ENCODE measurements around the gene MTLN. TPM values are rescaled to one million over a fixed set of nuclear protein-coding genes. Genes with fewer than 3 reads are reported as not detected.
A peak's percentile ranks its signal among the peaks of the same experiment; 100 is the strongest.

MTLN gene
- total and polyA plus RNA-seq, 2 donors (not counting 1 experiment from before 2014, with no cell fraction given), result 12.3 to 51.9 TPM

DNA sequence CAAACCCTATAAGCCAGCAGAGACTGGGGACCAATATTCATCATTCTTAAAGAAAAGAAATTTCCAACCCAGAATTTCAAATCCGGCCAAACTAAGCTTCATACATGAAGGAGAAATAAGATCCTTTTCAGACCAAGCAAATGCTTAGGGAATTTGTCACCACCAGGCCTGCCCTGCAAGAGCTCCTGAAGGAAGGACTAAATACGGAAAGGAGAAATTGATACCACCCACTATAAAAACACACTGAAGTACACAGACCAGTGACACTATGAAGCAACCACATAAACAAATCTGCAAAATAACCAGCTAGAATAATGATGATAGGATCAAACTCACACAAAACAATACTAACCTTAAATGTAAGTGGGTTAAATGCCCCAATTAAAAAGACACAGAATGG is 29.9 kb downstream of the MTLN start:
- Histone ChIP-seq H3K9ac (ENCODE audit: insufficient read depth, low read length) (no peak overlapping the region), H3K79me2 (ENCODE audit: control insufficient read depth, insufficient read depth, low read length) (no peaks in the 10 kb centered on the region), H4K20me1 (ENCODE audit: control insufficient read depth, extremely low read depth, insufficient read depth, low read length) (no peaks in the 10 kb centered on the region), H3K27me3 (ENCODE audit: control insufficient read depth, insufficient read depth, low read length) (no peaks in the 10 kb centered on the region), H3K4me2 (ENCODE audit: extremely low read depth, insufficient read depth, low read length) (no peak overlapping the region), H3K4me3 (replicated peaks in 1 of 4; ENCODE audit: control extremely low read depth in 1 of 4, insufficient read depth in 1 of 4, low read depth in 3 of 4, low read length in 4 of 4) (no peak overlapping the region), H3K9me3 (ENCODE audit: control insufficient read depth, insufficient read depth, low read depth, low read length) (no peaks in the 10 kb centered on the region), H2AFZ (ENCODE audit: low read length) (no peak overlapping the region), H3K27ac (ENCODE audit: insufficient read depth, low read length) (no peak overlapping the region), H3K36me3 (ENCODE audit: control insufficient read depth, insufficient read depth, low read length) (no peaks in the 10 kb centered on the region), H3K4me1 (ENCODE audit: control insufficient read depth, extremely low read depth, insufficient read depth, low read length) (no peaks in the 10 kb centered on the region)
- DNase-seq (ENCODE audit: low read depth in 2 of 2), result no peak
- TF ChIP-seq, protein P1, sequence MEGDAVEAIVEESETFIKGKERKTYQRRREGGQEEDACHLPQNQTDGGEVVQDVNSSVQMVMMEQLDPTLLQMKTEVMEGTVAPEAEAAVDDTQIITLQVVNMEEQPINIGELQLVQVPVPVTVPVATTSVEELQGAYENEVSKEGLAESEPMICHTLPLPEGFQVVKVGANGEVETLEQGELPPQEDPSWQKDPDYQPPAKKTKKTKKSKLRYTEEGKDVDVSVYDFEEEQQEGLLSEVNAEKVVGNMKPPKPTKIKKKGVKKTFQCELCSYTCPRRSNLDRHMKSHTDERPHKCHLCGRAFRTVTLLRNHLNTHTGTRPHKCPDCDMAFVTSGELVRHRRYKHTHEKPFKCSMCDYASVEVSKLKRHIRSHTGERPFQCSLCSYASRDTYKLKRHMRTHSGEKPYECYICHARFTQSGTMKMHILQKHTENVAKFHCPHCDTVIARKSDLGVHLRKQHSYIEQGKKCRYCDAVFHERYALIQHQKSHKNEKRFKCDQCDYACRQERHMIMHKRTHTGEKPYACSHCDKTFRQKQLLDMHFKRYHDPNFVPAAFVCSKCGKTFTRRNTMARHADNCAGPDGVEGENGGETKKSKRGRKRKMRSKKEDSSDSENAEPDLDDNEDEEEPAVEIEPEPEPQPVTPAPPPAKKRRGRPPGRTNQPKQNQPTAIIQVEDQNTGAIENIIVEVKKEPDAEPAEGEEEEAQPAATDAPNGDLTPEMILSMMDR (conservative IDR thresholded peaks at IDR 0.05 in 1 of 2, IDR thresholded peaks at IDR 0.05 in 1 of 2; ENCODE audit: low read depth in 1 of 2, low read length in 2 of 2), result no peak
- TF ChIP-seq EZH2 (IDR thresholded peaks at IDR 0.05; ENCODE audit: low read length, missing control alignments), result no peak

DNA sequence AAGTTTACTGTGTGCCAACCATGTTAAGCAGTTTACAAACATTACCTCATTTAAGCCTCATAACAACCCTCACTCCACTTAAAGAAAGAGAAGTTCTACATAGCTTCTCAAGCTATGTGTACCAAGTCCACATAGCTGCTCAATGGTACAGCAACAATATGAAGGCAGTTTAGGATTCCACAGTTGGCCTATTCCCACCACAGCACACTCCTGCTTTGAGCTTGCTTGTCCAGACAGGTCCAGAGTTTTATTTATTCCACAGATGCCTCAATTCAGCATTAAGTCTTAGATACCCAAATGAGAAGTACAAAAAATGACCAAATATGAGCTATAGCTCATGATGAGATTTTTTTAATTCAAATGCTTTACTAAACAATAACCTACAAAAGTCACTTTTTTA is 32.3 kb downstream of the MTLN start:
- H2AFZ ChIP-seq (ENCODE audit: low read length), result no peak overlapping the region
- H3K9ac ChIP-seq (ENCODE audit: insufficient read depth, low read length), result no peak overlapping the region
- H3K4me2 ChIP-seq (ENCODE audit: extremely low read depth, insufficient read depth, low read length), result no peak overlapping the region
- H3K36me3 ChIP-seq (ENCODE audit: control insufficient read depth, insufficient read depth, low read length), result no peaks in the 10 kb centered on the region
- no peaks in the 10 kb centered on the region for H3K27me3 ChIP-seq (ENCODE audit: control insufficient read depth, insufficient read depth, low read length)
- no peak overlapping the region for H3K4me3 ChIP-seq (replicated peaks in 1 of 4; ENCODE audit: control extremely low read depth in 1 of 4, insufficient read depth in 1 of 4, low read depth in 3 of 4, low read length in 4 of 4)
- TF ChIP-seq EZH2 (IDR thresholded peaks at IDR 0.05; ENCODE audit: low read length, missing control alignments), result no peak
- TF ChIP-seq, protein P1 (conservative IDR thresholded peaks at IDR 0.05 in 1 of 2, IDR thresholded peaks at IDR 0.05 in 1 of 2; ENCODE audit: low read depth in 1 of 2, low read length in 2 of 2), result no peak
- DNase-seq (ENCODE audit: low read depth in 2 of 2), result no peak
- H3K79me2 ChIP-seq (ENCODE audit: control insufficient read depth, insufficient read depth, low read length), result no peaks in the 10 kb centered on the region
- H3K4me1 ChIP-seq (ENCODE audit: control insufficient read depth, extremely low read depth, insufficient read depth, low read length), result no peaks in the 10 kb centered on the region
- no peak overlapping the region for H3K27ac ChIP-seq (ENCODE audit: insufficient read depth, low read length)
- H3K9me3 ChIP-seq (ENCODE audit: control insufficient read depth, insufficient read depth, low read depth, low read length), result no peaks in the 10 kb centered on the region
- H4K20me1 ChIP-seq (ENCODE audit: control insufficient read depth, extremely low read depth, insufficient read depth, low read length), result no peaks in the 10 kb centered on the region

DNA sequence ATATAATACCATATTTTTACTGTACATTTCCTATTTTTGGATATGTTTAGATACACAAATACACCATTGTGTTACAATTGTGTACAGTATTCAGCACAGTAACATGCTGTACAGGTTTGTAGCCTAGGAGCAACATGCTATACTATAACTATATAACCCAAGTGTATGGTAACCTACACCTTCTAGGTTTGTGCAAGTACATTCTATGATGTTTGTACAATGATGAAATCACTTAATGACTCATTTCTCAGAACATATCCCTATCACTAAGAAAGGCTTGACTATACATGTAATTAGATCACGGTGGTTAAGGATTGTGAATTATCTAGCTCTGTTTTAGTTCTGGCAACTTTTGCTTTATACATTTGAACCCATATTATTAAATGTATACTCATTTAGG is 38.8 kb downstream of the MTLN start:
- peak; percentile 66 to 69 for DNase-seq (ENCODE audit: low read depth in 2 of 2)
- no peaks in the 10 kb centered on the region for H3K36me3 ChIP-seq (ENCODE audit: control insufficient read depth, insufficient read depth, low read length)
- H3K27me3 ChIP-seq (ENCODE audit: control insufficient read depth, insufficient read depth, low read length), result no peaks in the 10 kb centered on the region
- no peak overlapping the region for H3K9ac ChIP-seq (ENCODE audit: insufficient read depth, low read length)
- no peak overlapping the region for H2AFZ ChIP-seq (ENCODE audit: low read length)
- H3K9me3 ChIP-seq (ENCODE audit: control insufficient read depth, insufficient read depth, low read depth, low read length), result no peaks in the 10 kb centered on the region
- no peaks in the 10 kb centered on the region for H3K4me1 ChIP-seq (ENCODE audit: control insufficient read depth, extremely low read depth, insufficient read depth, low read length)
- no peak overlapping the region for H3K4me2 ChIP-seq (ENCODE audit: extremely low read depth, insufficient read depth, low read length)
- no peak overlapping the region for H3K4me3 ChIP-seq (replicated peaks in 1 of 4; ENCODE audit: control extremely low read depth in 1 of 4, insufficient read depth in 1 of 4, low read depth in 3 of 4, low read length in 4 of 4)
- no peak for TF ChIP-seq EZH2 (IDR thresholded peaks at IDR 0.05; ENCODE audit: low read length, missing control alignments)
- TF ChIP-seq, protein P1 (conservative IDR thresholded peaks at IDR 0.05 in 1 of 2, IDR thresholded peaks at IDR 0.05 in 1 of 2; ENCODE audit: low read depth in 1 of 2, low read length in 2 of 2), result no peak
- H3K27ac ChIP-seq (ENCODE audit: insufficient read depth, low read length), result no peak overlapping the region
- H3K79me2 ChIP-seq (ENCODE audit: control insufficient read depth, insufficient read depth, low read length), result no peaks in the 10 kb centered on the region
- no peaks in the 10 kb centered on the region for H4K20me1 ChIP-seq (ENCODE audit: control insufficient read depth, extremely low read depth, insufficient read depth, low read length)

Measured in fibroblast of lung (primary cell).